WTC11 (cell line): Measurements from ENCODE around the gene C20orf204.

ENCODE experiments used
- CTCF ChIP-seq: fragments of 200-600 bp; IDR thresholded peaks from 2 replicates; pipeline ENCODE4 v1.8.0; 2022; ENCODE audit warnings: antibody characterized with exemption
- FOXJ3 ChIP-seq: sonication (generic); formaldehyde crosslinking; IDR thresholded peaks from 2 replicates; pipeline ENCODE4 v1.9.0; 2021; ENCODE audit warnings: missing genetic modification reagents, mild to moderate bottlenecking, borderline replicate concordance
- GABPB1 ChIP-seq: sonication (generic); formaldehyde crosslinking; IDR thresholded peaks from 2 replicates; pipeline ENCODE4 v1.8.1; 2023; ENCODE audit warnings: mild to moderate bottlenecking, missing genetic modification reagents
- IRF2 ChIP-seq: sonication (generic); formaldehyde crosslinking; IDR thresholded peaks from 2 replicates; pipeline ENCODE4 v1.8.0; 2022; ENCODE audit warnings: low read depth, missing genetic modification reagents, borderline replicate concordance
- TCF7 ChIP-seq: sonication (generic); formaldehyde crosslinking; IDR thresholded peaks from 2 replicates; pipeline ENCODE4 v1.8.0; 2022; ENCODE audit warnings: mild to moderate bottlenecking, low read depth, missing genetic modification reagents, moderate library complexity
- TP53 ChIP-seq: sonication (generic); formaldehyde crosslinking; IDR thresholded peaks from 2 replicates; pipeline ENCODE4 v1.8.1; 2023; ENCODE audit warnings: mild to moderate bottlenecking, missing genetic modification reagents
- USF2 ChIP-seq: sonication (generic); formaldehyde crosslinking; IDR thresholded peaks from 2 replicates; pipeline ENCODE4 v1.8.1; 2023; ENCODE audit warnings: mild to moderate bottlenecking, missing genetic modification reagents, moderate library complexity
- TF ChIP-seq, protein P1 (sequence below): sonication (generic); formaldehyde crosslinking; IDR thresholded peaks from 2 replicates; pipeline ENCODE4 v1.8.1; 2022; ENCODE audit warnings: mild to moderate bottlenecking, missing genetic modification reagents, moderate library complexity, borderline replicate concordance

GRCh38 chr20:64044484-64045247 lies 8.7 kb downstream of the C20orf204 start:
- TF ChIP-seq USF2: no peak
- no peak for TF ChIP-seq CTCF
- no peak for TF ChIP-seq IRF2 (CRISPR knock-in tag)
- TF ChIP-seq GABPB1 (CRISPR knock-in tag): no peak
- TF ChIP-seq FOXJ3: no peak
- TF ChIP-seq TCF7 (CRISPR knock-in tag): no peak
- TF ChIP-seq, protein P1, sequence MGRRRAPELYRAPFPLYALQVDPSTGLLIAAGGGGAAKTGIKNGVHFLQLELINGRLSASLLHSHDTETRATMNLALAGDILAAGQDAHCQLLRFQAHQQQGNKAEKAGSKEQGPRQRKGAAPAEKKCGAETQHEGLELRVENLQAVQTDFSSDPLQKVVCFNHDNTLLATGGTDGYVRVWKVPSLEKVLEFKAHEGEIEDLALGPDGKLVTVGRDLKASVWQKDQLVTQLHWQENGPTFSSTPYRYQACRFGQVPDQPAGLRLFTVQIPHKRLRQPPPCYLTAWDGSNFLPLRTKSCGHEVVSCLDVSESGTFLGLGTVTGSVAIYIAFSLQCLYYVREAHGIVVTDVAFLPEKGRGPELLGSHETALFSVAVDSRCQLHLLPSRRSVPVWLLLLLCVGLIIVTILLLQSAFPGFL (CRISPR knock-in tag): no peak
- no peak for TF ChIP-seq TP53 (CRISPR knock-in tag)
